IPS DF 6.9 (cell line): Measurements from ENCODE around the gene PGPEP1.
"Not testable (repeated sequence)": the region's sequence is repeated elsewhere in the genome, so short reads cannot be mapped to it uniquely, and the experiment has no call there.

Experiments used
- DNase-seq: peaks from one replicate; pipeline ENCODE4 v3.0.0-alpha.2; 2013; ENCODE audit warnings: low read depth, low spot score
- H3K27ac ChIP-seq: one replicate; pipeline ENCODE4 v1.5.1; 2013; ENCODE audit warnings: low read length, control low read depth
- H3K27me3 ChIP-seq: 2 replicates; pipeline ENCODE4 v1.6.1; 2013; ENCODE audit warnings: mild to moderate bottlenecking, low read length; ENCODE audit not compliant: control insufficient read depth, insufficient read depth
- H3K36me3 ChIP-seq: 2 replicates; pipeline ENCODE4 v1.6.1; 2013; ENCODE audit warnings: low read length; ENCODE audit not compliant: control insufficient read depth, insufficient read depth
- H3K4me1 ChIP-seq: 2 replicates; pipeline ENCODE4 v1.6.1; 2013; ENCODE audit warnings: low read length; ENCODE audit not compliant: control insufficient read depth, insufficient read depth
- H3K4me3 ChIP-seq: 2 replicates; pipeline ENCODE4 v1.5.1; 2013; ENCODE audit warnings: mild to moderate bottlenecking, low read length
- H3K9me3 ChIP-seq: 2 replicates; pipeline ENCODE4 v1.6.1; 2013; ENCODE audit warnings: low read length, inconsistent platforms; ENCODE audit not compliant: control insufficient read depth, insufficient read depth
- WGBS: extraction: QIAGEN DNeasy Blood & Tissue Kit; methylation state at CpG from one replicate; pipeline ENCODE4 v1.1.7; 2013; ENCODE audit warnings: mixed read lengths, missing lambda C conversion rate; ENCODE audit not compliant: insufficient read length, insufficient coverage; 5-methylcytosine and 5-hydroxymethylcytosine counted together

The PGPEP1 gene

DNA sequence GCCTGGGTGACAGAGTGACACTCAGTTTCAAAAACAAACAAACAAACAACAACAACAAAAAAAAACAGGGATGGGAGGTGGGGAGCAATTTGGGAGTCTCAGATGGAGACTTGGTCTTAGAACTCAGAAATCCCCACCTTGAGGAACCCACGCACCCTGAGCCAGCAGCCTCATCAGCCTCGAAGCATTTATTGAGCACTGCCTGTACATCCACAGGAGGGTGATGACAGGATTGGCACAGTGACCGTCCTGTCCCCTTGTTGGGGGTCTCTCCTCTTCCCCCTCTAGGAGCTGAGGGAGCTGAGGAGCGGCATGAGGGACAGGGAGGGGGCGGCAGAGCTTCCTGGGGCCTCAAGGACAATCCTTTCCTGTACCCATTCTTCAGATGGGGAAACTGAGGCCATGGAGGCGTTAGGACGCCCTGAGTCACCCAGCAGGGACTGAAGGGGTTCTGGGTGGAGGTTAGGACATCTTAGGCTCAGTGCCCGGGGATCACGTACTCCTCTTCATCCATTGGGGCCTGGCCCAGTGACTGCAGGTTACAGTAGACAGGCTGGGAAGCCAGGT lies 51.2 kb downstream of the PGPEP1 start:
- no peak overlapping the region for H3K4me3 ChIP-seq
- no peak for DNase-seq
- no peaks in the 10 kb centered on the region for H3K27me3 ChIP-seq
- no CpG with 5 or more reads among the region's 9 CpGs for WGBS
- peaks cover 3% of the 10 kb centered on the region; the same call in 1 of the 2 replicates for H3K4me1 ChIP-seq
- H3K9me3 ChIP-seq: no peaks in the 10 kb centered on the region
- H3K36me3 ChIP-seq: no peaks in the 10 kb centered on the region
- H3K27ac ChIP-seq: no peak overlapping the region

DNA sequence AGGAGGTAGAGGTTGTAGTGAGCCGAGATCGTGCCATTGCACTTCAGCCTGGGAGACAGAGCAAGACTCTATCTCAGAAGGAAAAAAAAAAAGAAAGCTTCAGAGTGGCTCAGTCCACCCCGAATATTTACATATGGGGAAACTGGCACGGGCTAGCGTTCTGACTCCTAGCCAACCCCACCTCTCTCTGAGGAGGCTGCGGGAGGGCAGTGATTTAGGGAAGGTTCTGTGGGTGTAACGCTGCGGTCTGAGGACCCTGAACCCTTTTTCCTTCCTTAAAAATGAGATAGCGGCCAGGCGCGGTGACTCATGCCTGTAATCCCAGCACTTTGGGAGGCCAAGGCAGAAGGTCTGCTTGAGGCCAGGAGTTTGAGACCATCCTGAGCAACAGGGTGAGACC lies 52.0 kb downstream of the PGPEP1 start:
- Histone ChIP-seq H3K27me3 (no peaks in the 10 kb centered on the region), H3K36me3 (no peaks in the 10 kb centered on the region), H3K27ac (no peak overlapping the region), H3K9me3 (no peaks in the 10 kb centered on the region), H3K4me3 (no peak overlapping the region), H3K4me1 (peaks cover 5% of the 10 kb centered on the region)
- no CpG with 5 or more reads among the region's 11 CpGs for WGBS
- no peak for DNase-seq

DNA sequence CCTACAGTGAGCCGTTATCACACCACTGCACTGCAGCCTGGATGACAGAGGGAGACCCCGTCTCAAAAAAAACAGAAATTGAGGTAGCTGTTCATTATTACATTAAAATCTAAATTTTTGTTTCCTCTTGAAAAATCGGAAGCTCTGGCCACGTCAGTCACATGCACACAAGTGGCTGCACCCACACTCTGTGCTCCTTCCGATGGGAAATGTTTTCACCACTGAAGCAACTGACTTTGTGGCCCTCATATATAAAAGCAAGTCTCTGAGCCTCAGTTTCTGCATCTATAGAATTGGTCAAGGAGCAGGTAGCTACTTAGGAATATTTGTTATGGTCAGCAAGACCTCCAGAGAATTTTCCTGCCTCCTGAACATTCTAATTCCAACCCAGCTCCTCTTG lies 52.5 kb downstream of the PGPEP1 start:
- DNase-seq: no peak
- Histone ChIP-seq H3K27ac (no peak overlapping the region), H3K27me3 (no peaks in the 10 kb centered on the region), H3K9me3 (no peaks in the 10 kb centered on the region), H3K4me1 (peaks cover 5% of the 10 kb centered on the region), H3K4me3 (no peak overlapping the region), H3K36me3 (no peaks in the 10 kb centered on the region)
- no CpG with 5 or more reads among the region's 5 CpGs for WGBS

DNA sequence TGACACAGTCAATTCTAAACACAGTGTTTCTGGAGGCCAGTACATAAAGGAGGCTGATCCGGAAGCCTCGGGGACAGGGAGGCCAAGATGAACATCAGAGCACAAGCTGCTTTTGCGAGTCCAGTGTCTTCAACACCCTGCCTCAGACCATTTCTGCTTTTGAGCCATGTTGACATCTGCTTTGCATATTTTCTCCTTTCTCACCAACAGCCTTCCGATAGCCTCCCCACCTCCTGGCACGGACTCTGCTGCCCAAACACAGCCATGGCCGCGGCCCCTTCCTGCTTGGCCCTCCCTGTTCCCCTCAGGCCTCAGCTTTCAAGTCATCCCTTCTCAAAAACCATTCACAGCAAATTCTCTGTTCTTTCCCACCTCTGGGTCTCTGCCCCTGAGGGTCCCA lies 53.4 kb downstream of the PGPEP1 start:
- Histone ChIP-seq H3K4me3 (no peak overlapping the region), H3K27ac (no peak overlapping the region), H3K9me3 (no peaks in the 10 kb centered on the region), H3K4me1 (peaks cover 3% of the 10 kb centered on the region), H3K36me3 (no peaks in the 10 kb centered on the region), H3K27me3 (no peaks in the 10 kb centered on the region)
- no peak for DNase-seq
- no CpG with 5 or more reads among the region's 7 CpGs for WGBS

DNA sequence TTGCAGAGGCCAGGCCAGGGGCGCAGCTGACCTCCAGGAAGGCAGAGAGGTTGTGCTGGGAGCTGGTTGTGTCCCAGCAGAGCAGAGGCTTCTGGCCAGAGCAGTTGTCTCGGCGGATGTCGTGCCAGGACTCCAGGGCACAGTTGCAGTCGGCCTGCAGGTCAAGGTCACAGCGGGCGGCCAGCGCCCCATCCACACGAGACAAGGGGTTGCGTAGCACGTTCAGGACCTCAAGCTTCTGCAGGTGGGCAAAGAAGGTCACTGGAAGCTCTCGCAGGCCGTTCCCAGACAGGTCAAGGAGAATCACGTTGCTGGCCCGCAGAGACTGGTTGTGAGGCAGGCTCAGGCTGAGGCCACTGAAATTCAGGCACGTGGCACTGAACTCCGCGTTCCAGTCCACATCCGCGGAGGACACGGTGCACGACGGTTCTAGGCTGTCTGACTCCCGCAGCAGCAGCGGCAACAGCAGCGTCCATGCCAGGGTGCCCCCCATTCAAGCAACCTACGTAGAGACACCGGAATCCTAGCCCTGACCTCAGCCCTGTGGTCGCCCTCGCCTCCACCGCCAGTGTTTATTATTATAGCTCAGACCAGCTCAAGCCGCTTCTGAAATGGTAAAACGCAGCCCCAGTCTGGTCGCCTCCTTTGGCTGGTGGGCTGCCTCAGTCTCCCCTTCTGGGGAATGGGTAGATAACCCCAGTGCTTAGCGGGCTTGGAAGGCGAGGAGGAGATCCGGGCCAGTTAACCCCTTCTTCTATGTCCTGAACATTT lies 56.3 kb downstream of the PGPEP1 start:
- Histone ChIP-seq H3K4me1 (peaks cover 3% of the 10 kb centered on the region), H3K4me3 (no peak overlapping the region), H3K36me3 (no peaks in the 10 kb centered on the region), H3K27ac (no peak overlapping the region), H3K9me3 (no peaks in the 10 kb centered on the region), H3K27me3 (no peaks in the 10 kb centered on the region)
- WGBS: no CpG with 5 or more reads among the region's 37 CpGs
- DNase-seq: no peak

DNA sequence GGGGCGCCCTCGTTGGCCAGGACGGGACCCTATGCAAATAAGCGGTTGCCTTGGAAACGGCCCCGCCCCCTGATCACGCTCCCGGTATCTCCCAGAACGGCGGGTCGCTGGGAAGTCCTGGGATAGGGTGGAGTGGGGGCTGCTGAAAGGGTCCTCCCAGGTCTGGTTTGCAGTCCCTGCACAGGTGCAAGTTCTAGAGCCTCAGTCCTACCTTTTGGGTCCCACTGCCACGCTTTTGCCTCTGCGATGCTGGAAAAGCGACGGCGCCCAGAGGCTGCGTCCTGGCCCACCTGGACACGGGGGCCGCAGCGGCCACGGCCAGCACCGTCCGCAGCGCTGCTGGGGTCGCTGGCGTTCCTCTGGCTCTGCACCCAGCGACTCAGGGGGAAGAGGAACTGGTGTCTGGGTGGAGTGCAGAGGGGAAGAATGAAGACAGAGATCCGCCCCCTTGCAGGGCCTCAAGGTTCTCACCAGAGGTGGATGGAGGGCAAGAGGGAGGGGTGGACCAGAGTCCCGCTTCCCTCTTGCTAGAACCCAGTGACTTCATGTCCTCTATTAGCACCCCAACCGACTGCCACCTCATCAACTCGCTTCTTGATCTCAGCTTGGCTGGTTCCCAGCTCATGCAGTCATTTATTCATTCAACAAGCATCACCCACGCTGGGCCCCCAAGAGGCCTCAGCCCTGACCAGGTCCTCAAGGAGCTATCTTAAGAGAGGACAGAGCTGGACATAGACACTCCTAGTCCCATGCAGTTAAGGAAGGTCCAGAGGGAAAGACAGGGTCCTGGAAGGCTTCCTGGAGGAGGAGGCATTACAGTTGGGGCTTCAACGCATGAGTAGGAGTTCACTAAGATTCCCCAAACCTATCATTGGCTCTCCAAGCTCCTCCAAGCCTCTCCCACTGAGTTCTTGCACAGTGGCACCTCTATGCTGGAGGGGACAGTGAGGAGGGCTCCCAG lies 57.1 kb downstream of the PGPEP1 start, which contains the start of gene LRRC25:
Gene LRRC25 (minus strand): TSS at position 381 of the 961 bp plus-strand sequence. CDS start 659 bp downstream, outside the sequence.
- Histone ChIP-seq H3K4me3 (peak within 1 kb of the TSS; percentile 15; the same call in 1 of the 2 replicates), H3K27ac (no peak within 1 kb of the TSS), H3K27me3 (no peaks in the 10 kb centered on the region), H3K4me1 (peaks cover 3% of the 10 kb centered on the region), H3K9me3 (no peaks in the 10 kb centered on the region), H3K36me3 (no peaks in the 10 kb centered on the region)
- no peak for DNase-seq
- no CpG with 5 or more reads among the region's 33 CpGs for WGBS

DNA sequence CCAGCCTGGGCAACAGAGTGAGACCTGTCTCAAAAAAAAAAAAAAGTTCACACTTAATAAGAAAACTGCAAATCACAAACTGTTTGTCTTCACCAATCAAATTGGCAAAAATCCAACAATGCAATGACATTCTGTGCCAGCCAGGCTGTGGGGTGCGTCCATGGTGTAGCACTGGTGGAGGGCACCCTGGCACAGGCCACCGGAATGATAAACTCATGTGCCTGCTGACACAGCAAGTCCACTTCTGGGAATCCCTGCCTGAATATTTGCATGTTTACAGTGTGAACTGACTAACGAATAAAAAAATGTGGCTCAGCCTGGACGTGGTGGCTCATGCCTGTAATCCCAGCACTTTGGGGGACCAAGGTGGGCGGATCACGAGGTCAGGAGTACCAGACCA lies 58.6 kb downstream of the PGPEP1 start:
- no CpG with 5 or more reads among the region's 6 CpGs for WGBS
- Histone ChIP-seq H3K27me3 (no peaks in the 10 kb centered on the region), H3K9me3 (no peaks in the 10 kb centered on the region), H3K27ac (no peak overlapping the region), H3K36me3 (no peaks in the 10 kb centered on the region), H3K4me1 (peaks cover 3% of the 10 kb centered on the region), H3K4me3 (no peak overlapping the region)
- DNase-seq: no peak

DNA sequence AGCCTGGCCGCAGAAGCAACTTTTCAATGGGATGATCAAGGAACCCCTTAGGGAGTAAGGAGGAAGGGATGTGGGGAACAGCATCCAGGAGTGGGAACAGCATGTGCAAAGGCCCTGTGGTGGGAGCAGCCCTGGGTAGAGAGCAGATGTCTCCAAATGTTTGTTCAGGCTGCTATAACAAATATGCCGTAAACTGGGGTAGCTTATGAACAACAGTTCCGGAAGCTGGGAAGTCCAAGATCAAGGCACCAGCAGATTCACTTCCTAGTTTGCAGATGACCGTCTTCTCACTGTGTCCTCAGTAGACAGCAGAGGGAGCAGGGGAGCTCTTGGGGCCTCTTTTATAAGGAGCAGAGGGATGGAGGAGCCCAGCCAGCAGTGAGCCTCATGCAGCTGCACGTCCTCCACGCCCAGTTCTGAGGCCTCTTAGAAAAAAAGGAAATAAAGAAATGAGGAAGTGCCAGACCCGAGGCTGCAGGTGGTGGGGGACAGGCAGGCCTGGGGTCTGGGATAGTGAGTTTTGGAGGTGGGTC lies 61.2 kb downstream of the PGPEP1 start:
- no peak for DNase-seq
- WGBS: no CpG with 5 or more reads among the region's 7 CpGs
- no peaks in the 10 kb centered on the region for H3K9me3 ChIP-seq
- no peaks in the 10 kb centered on the region for H3K27me3 ChIP-seq
- H3K4me1 ChIP-seq: peaks cover 3% of the 10 kb centered on the region
- no peaks in the 10 kb centered on the region for H3K36me3 ChIP-seq
- no peak overlapping the region for H3K4me3 ChIP-seq
- no peak overlapping the region for H3K27ac ChIP-seq

DNA sequence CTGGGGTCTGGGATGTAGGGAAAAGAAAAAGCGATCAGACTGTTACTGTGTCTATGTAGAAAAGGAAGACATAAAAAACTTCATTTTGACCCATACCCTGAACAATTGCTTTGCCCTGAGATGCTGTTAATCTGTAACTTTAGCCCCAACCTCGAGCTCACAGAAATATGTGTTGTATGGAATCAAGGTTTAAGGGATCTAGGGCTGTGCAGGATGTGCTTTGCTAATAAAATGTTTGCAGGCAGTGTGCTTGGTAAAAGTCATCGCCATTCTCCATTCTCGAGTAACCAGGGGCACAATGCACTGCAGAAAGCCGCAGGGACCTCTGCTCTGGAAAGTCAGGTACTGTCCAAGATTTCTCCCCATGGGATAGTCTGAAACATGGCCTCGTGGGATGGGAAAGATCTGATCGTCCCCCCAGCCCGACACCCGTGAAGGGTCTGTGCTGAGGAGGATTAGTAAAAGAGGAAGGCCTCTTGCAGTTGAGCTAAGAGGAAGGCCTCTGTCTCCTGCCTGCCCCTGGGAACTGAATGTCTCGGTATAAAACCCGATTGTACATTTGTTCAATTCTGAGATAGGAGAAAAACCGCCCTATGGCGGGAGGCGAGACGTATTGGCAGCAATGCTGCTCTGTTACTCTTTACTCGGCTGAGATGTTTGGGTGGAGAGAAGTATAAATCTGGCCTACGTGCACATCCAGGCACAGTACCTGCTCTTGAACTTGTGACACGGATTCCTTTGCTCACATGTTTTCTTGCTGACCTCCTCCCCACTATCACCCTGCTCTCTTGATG lies 62.3 kb downstream of the PGPEP1 start:
- not testable (repeated sequence) for H3K27ac ChIP-seq, H3K36me3 ChIP-seq, H3K27me3 ChIP-seq, DNase-seq, H3K9me3 ChIP-seq, H3K4me1 ChIP-seq, H3K4me3 ChIP-seq
- no CpG with 5 or more reads among the region's 18 CpGs for WGBS
